Fibroblast of mammary gland (primary cell): Measurements from ENCODE around the gene KCNQ1OT1.

ENCODE experiments used
- DNase-seq: peaks from one replicate; pipeline ENCODE4 v3.0.0-alpha.2; 2010; ENCODE audit warnings: low read depth
- H3K4me3 ChIP-seq: 2 replicates; pipeline ENCODE4 v1.5.1; 2011; ENCODE audit warnings: low read depth, mild to moderate bottlenecking, low read length, moderate library complexity; ENCODE audit not compliant: control insufficient read depth
- TF ChIP-seq, protein P1 (sequence below): conservative IDR thresholded peaks from 2 replicates; pipeline ENCODE4 v1.5.1; 2011; ENCODE audit warnings: low read depth, low read length, inconsistent platforms; ENCODE audit not compliant: control insufficient read depth, insufficient read depth

The KCNQ1OT1 gene

DNA sequence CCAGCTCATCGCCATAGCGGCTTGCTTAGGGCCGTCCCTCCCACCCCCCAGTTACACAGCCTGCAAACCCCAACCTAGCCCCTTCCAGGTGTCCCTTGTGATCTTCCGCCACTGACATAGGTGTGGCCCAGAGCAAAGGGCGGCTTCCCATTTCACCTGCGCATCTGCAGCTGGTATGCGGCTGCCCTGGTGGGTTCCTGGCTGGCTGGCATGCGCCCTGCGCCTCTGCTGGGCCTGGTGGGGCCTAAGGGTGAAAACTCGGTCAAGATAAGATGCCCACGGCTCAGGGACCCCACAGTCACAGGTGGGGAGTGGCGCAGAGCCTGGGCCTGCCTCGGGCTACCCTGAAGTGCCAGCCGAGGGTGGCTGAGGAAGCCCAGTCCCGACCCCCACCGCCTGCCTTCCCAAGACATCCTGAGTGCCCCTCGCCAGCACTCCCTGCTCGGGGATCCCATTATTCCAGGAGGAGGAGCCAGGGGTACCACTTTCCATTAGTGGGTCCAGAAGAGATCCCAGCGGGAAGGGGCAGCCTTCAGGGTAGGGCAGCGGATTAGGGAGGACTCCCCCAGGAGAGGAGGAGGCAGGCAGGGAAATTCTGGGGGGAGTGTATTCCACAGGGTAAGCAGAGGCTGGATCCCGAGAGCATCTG is 36.9 kb upstream of the KCNQ1OT1 start:
- H3K4me3 ChIP-seq: no peak overlapping the region
- DNase-seq: no peak
- TF ChIP-seq, protein P1, sequence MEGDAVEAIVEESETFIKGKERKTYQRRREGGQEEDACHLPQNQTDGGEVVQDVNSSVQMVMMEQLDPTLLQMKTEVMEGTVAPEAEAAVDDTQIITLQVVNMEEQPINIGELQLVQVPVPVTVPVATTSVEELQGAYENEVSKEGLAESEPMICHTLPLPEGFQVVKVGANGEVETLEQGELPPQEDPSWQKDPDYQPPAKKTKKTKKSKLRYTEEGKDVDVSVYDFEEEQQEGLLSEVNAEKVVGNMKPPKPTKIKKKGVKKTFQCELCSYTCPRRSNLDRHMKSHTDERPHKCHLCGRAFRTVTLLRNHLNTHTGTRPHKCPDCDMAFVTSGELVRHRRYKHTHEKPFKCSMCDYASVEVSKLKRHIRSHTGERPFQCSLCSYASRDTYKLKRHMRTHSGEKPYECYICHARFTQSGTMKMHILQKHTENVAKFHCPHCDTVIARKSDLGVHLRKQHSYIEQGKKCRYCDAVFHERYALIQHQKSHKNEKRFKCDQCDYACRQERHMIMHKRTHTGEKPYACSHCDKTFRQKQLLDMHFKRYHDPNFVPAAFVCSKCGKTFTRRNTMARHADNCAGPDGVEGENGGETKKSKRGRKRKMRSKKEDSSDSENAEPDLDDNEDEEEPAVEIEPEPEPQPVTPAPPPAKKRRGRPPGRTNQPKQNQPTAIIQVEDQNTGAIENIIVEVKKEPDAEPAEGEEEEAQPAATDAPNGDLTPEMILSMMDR: no peak

DNA sequence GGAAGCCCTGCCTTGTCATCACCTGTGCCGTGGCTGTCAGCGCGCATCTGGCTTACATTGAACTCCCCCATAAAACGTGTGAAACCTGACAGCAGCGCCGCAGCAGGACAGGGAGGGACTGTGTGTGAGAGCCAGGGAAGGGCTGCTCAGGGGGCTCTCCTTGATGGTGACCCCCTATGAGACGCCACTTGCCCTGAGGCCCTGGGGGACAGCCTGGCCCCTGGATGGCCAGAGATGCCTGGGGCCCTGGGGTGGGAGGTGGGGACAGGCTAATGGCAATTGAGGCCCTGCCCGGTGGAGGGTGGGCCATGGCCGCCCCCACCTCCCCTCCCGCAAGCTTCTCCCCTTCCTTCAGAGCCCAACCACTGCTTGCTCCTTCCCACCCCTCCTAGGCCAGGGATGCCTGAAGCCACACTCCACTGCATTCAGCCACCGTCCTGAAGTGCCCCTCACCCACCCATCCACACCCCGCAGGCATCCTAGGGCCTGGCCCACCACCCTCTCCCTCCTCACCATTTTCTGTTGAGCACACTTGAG is 35.3 kb upstream of the KCNQ1OT1 start:
- DNase-seq: no peak
- no peak overlapping the region for H3K4me3 ChIP-seq

DNA sequence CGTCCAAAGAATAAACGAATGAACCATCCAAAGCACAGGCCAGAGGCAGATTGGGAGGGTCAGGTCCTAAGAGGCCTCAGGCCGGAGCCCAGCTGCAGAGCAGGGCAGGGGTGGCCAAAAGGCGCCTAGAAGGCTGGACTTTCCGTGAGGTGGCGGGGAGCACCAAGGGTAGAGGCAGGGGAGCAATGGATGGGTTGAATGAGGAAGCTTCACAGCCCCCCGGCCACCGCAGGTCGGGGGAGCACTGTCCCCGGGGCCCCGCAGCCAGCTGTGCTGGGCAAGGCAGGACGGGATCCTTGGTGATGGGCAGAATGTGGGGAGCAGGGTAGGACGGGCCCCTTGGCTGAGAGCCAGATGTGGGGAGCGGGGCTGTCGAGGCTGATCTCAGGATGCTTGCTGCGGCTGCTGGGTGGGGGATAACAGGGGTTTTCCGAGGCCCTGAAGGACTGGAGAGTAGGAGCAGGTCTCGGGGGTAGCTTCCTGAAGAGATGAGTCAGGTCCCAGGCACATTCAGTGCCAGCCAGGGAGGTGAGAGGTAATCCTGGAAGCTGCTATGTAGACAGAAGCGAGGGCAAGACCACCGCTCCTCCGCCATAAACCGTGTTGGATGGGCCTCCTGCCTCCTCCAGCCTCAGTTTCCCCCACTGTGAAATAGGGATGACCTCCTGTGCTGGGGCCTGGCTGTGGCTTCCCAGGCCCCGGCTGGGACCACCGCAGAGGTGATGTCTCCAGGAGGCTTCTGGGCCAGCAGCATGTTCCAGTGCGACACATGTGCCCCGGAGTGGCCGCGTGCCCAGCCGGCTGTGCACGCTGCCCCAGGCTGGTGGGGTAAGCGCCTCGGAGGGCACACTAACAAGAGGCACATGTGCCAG is 34.6 kb upstream of the KCNQ1OT1 start:
- DNase-seq: no peak
- TF ChIP-seq, protein P1: no peak
- H3K4me3 ChIP-seq: no peak overlapping the region

More for the DNA sequence above, 35.3 kb upstream of the KCNQ1OT1 start:
- TF ChIP-seq, protein P1: no peak

DNA sequence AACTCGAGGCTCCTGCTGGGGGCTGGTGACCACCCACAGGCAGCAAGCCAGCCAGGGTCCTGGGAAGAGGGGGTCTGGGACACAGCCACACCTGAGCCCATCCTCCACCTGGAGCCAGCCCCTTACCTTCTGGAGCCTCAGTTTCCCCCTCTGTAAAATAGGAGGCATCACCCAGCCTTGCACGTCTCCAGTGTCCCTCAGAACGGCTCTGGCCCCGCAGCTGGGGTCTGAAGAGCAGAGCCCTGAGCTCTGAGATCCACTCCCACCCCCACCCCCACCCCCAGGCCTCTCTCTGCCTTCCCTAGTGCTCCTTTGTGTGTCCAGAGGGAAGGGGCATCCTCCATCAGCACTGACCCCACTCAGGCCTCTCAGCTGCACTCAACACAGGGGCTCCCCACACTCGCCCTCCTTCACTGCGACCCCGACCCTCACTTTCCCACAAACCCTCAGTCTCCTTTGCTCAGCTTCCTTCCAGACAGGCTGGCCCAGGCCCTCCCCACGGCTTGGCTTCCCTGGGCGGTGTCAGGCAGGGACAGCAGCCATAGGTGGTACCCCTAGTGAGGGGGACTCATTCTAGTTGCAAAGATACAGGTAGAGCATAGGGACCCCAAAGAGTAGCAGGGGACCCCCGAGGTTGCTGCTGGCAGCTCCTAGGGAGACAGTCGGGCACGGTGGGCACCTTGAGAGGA is 33.3 kb upstream of the KCNQ1OT1 start:
- TF ChIP-seq, protein P1: no peak
- H3K4me3 ChIP-seq: no peak overlapping the region
- no peak for DNase-seq

DNA sequence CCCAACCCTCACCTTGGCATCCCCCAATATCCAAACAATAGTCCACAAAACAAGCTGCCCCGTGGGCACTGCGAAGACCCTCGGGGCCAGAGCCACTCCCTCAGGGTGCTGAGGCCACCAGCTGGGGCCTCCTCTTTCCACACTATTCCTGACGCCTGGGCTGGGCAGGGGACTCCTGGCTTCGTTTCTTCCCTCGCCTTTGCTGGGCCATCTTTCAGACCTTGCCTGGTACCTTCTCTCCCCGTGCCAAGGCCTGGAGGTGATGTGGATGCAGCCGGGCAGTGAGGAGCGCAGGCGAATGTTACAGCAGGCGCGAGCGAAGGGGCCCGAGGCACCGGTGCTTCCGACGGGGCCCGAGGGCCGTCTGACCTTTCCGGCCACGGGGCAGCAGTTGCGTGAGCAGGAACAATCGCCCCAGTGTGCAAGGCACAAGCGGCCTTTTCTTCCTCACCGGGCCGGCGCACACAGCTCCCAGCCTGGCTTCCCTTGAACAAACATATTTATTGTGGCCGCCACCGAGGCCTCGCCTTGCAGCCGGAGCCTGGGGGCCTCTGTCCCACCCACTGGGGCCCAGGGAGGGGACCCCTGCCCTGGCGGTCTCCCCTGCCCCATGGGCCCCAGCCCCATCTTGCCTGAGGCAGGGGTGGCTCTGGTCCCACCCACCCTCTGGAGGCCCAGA is 32.6 kb upstream of the KCNQ1OT1 start:
- TF ChIP-seq, protein P1: no peak
- no peak overlapping the region for H3K4me3 ChIP-seq
- DNase-seq: no peak
